DOHH2 (cell line): ENCODE results near the gene TMEM63C.

Source experiments
- EZH2phosphoT487 ChIP-seq: fragments of 200-600 bp; sonication (generic); IDR thresholded peaks from 2 replicates; pipeline ENCODE4 v1.6.1; 2017; ENCODE audit warnings: borderline replicate concordance, mild to moderate bottlenecking, antibody characterized with exemption, low read length, moderate library complexity, mixed read lengths
- TF ChIP-seq, protein P1 (sequence below): fragments of 200-600 bp; sonication (generic); IDR thresholded peaks from one replicate; pipeline ENCODE4 v1.5.1; 2014; ENCODE audit warnings: antibody characterized with exemption, mild to moderate bottlenecking, low read depth, low read length; ENCODE audit not compliant: poor library complexity, severe bottlenecking

- TF ChIP-seq, protein P1, sequence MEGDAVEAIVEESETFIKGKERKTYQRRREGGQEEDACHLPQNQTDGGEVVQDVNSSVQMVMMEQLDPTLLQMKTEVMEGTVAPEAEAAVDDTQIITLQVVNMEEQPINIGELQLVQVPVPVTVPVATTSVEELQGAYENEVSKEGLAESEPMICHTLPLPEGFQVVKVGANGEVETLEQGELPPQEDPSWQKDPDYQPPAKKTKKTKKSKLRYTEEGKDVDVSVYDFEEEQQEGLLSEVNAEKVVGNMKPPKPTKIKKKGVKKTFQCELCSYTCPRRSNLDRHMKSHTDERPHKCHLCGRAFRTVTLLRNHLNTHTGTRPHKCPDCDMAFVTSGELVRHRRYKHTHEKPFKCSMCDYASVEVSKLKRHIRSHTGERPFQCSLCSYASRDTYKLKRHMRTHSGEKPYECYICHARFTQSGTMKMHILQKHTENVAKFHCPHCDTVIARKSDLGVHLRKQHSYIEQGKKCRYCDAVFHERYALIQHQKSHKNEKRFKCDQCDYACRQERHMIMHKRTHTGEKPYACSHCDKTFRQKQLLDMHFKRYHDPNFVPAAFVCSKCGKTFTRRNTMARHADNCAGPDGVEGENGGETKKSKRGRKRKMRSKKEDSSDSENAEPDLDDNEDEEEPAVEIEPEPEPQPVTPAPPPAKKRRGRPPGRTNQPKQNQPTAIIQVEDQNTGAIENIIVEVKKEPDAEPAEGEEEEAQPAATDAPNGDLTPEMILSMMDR = no peak
- no peak for TF ChIP-seq EZH2phosphoT487
Observed at GRCh38 chr14:77139022-77139421, 42.6 kb upstream of the TMEM63C start.
